SK-N-MC (cell line): ENCODE results near the gene EPHA4.

Source experiments
- EZH2 ChIP-seq: fragments of 200-600 bp; sonication (generic); IDR thresholded peaks from one replicate; pipeline ENCODE4 v1.6.1; 2017; ENCODE audit warnings: antibody characterized with exemption
- POLR2AphosphoS5 ChIP-seq: IDR thresholded peaks from 2 replicates; pipeline ENCODE4 v1.6.1; 2012; ENCODE audit warnings: mild to moderate bottlenecking, low read depth, low read length, borderline replicate concordance

GRCh38 chr2:221513232-221513631 lies 58.9 kb downstream of the EPHA4 start:
- TF ChIP-seq POLR2AphosphoS5 (no peak), EZH2 (no peak)
